ENCODE results near the gene KDM4C. TPM values are rescaled to one million over a fixed set of nuclear protein-coding genes. Genes with fewer than 3 reads are reported as not detected.

KDM4C gene
- total RNA-seq, 1 experiment from 2014 or later: 16.8 TPM

DNA sequence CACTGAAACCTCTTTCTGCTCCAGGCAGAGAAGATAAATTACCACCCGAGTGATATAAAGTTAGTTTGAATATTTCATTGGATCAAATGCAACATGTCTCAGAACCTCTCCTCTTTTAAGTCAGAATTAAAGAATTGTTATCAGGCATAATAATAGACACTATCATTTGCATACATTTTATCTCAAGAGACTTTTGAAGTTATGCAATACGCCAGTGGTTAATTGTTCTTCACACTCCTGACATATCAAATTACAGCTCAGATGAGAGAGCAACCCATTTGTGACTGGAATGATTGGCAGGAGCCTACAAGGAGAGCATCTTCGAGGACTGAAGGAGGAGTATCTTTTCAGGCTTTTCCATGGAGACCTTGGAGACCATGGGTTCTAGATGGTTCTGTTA lies 452.2 kb downstream of the KDM4C start:
- no peak overlapping the region for H3K4me3 ChIP-seq (replicated peaks in 1 of 2; ENCODE audit: low read depth in 1 of 2, low read length in 2 of 2)
- CTCF ChIA-PET: no interaction called here
- DNase-seq (ENCODE audit: low read depth, low spot score): no peak

GRCh38 chr9:7210854-7211637 lies 453.3 kb downstream of the KDM4C start:
- H3K9me2 ChIP-seq (ENCODE audit: insufficient read depth): no peaks in the 10 kb centered on the region
- intact Hi-C loops (cut with micrococcal nuclease): no loop called here
- CTCF ChIA-PET: no interaction called here
- TF ChIP-seq SIN3A (IDR thresholded peaks at IDR 0.05; ENCODE audit: low read depth): no peak
- no peak for TF ChIP-seq POLR2AphosphoS5 (IDR thresholded peaks at IDR 0.05; ENCODE audit: low read depth, low read length)
- TF ChIP-seq TCF7L2 (IDR thresholded peaks at IDR 0.05; ENCODE audit: borderline replicate concordance, extremely low read depth, insufficient read depth, insufficient read length): no peak
- TF ChIP-seq JUND (IDR thresholded peaks at IDR 0.05): no peak
- TF ChIP-seq ELF1 (IDR thresholded peaks at IDR 0.05; ENCODE audit: borderline replicate concordance, low read depth): no peak
- TF ChIP-seq FOSL1 (IDR thresholded peaks at IDR 0.05; ENCODE audit: low read depth): no peak
- TF ChIP-seq YY1 (IDR thresholded peaks at IDR 0.05; ENCODE audit: extremely low read depth, insufficient replicate concordance, low read depth, low read length): no peak
- no peak for TF ChIP-seq CEBPB (IDR thresholded peaks at IDR 0.05; ENCODE audit: low read depth)
- TF ChIP-seq, protein P1, sequence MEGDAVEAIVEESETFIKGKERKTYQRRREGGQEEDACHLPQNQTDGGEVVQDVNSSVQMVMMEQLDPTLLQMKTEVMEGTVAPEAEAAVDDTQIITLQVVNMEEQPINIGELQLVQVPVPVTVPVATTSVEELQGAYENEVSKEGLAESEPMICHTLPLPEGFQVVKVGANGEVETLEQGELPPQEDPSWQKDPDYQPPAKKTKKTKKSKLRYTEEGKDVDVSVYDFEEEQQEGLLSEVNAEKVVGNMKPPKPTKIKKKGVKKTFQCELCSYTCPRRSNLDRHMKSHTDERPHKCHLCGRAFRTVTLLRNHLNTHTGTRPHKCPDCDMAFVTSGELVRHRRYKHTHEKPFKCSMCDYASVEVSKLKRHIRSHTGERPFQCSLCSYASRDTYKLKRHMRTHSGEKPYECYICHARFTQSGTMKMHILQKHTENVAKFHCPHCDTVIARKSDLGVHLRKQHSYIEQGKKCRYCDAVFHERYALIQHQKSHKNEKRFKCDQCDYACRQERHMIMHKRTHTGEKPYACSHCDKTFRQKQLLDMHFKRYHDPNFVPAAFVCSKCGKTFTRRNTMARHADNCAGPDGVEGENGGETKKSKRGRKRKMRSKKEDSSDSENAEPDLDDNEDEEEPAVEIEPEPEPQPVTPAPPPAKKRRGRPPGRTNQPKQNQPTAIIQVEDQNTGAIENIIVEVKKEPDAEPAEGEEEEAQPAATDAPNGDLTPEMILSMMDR (IDR thresholded peaks at IDR 0.05 in 2 of 3, conservative IDR thresholded peaks at IDR 0.05 in 1 of 3; ENCODE audit: borderline replicate concordance in 1 of 3, insufficient read depth in 1 of 3, low read depth in 2 of 3, low read length in 2 of 3): no peak
- TF ChIP-seq, protein P2, sequence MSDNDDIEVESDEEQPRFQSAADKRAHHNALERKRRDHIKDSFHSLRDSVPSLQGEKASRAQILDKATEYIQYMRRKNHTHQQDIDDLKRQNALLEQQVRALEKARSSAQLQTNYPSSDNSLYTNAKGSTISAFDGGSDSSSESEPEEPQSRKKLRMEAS (IDR thresholded peaks at IDR 0.05): no peak
- TF ChIP-seq ZNF274 (IDR thresholded peaks at IDR 0.05; ENCODE audit: low read depth, low read length): no peak
- TF ChIP-seq ZBTB33 (IDR thresholded peaks at IDR 0.05; ENCODE audit: extremely low read depth, insufficient replicate concordance, low read length): no peak
- no peak for TF ChIP-seq SRF (IDR thresholded peaks at IDR 0.05; ENCODE audit: low read depth)

More for the DNA sequence above, 452.2 kb downstream of the KDM4C start:
- ChIA-PET POLR2A (no interaction called here), RAD21 (ENCODE audit: low non-redundant PET in 1 of 2, low total read pairs in 2 of 2, uncharacterized antibody in 2 of 2, unreplicated experiment in 2 of 2) (no interaction called here)
- Histone ChIP-seq H3K27me3 (ENCODE audit: insufficient read depth, low read length) (peaks cover 24% of the 10 kb centered on the region), H3K79me2 (ENCODE audit: insufficient read depth, low read length) (no peaks in the 10 kb centered on the region), H4K20me1 (ENCODE audit: insufficient read depth) (no peaks in the 10 kb centered on the region), H3K9ac (ENCODE audit: low read length) (no peak overlapping the region), H3K4me1 (ENCODE audit: control insufficient read depth in 1 of 2, insufficient read depth in 2 of 2, low read length in 2 of 2) (no peaks in the 10 kb centered on the region), H2AFZ (ENCODE audit: low read depth, low read length, poor library complexity, severe bottlenecking) (no peak overlapping the region), H3K9me3 (ENCODE audit: control insufficient read depth in 1 of 2, insufficient read depth in 1 of 2, low read depth in 1 of 2, low read length in 2 of 2) (no peaks in the 10 kb centered on the region), H3K36me3 (ENCODE audit: control insufficient read depth in 1 of 2, insufficient read depth in 2 of 2, low read length in 2 of 2) (no peaks in the 10 kb centered on the region), H3K4me2 (ENCODE audit: low read length) (no peak overlapping the region), H3K27ac (ENCODE audit: low read depth, low read length) (no peak overlapping the region), H3K9me2 (ENCODE audit: insufficient read depth) (no peaks in the 10 kb centered on the region)
- no TSS peak for BruUV-seq (replicated peaks)
- intact Hi-C loops (cut with micrococcal nuclease): loop anchor here (2.0 kb wide), 1 partner anchor 39 kb away; no protein-coding TSS in a partner anchor
- no peak for ATAC-seq
- TF ChIP-seq, protein P3, sequence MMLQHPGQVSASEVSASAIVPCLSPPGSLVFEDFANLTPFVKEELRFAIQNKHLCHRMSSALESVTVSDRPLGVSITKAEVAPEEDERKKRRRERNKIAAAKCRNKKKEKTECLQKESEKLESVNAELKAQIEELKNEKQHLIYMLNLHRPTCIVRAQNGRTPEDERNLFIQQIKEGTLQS (IDR thresholded peaks at IDR 0.05): no peak
- TF ChIP-seq CBX3 (IDR thresholded peaks at IDR 0.05; ENCODE audit: low read depth) (no peak), ZNF274 (IDR thresholded peaks at IDR 0.05; ENCODE audit: low read depth, low read length) (no peak), POLR2AphosphoS5 (IDR thresholded peaks at IDR 0.05; ENCODE audit: low read depth, low read length) (no peak)

More at GRCh38 chr9:7210854-7211637, 453.3 kb downstream of the KDM4C start:
- no peaks in the 10 kb centered on the region for H3K36me3 ChIP-seq (ENCODE audit: control insufficient read depth in 1 of 2, insufficient read depth in 2 of 2, low read length in 2 of 2)
- no TSS peak for BruUV-seq (replicated peaks)
- peaks cover 0 to 2% of the 10 kb centered on the region in 2 experiments; a peak in 1 of 4 replicates for H3K4me1 ChIP-seq (ENCODE audit: control insufficient read depth in 1 of 2, insufficient read depth in 2 of 2, low read length in 2 of 2)
- DNase-seq (ENCODE audit: low read depth, low spot score): no peak
- no peaks in the 10 kb centered on the region for H3K9me3 ChIP-seq (ENCODE audit: control insufficient read depth in 1 of 2, insufficient read depth in 1 of 2, low read depth in 1 of 2, low read length in 2 of 2)
- H3K27me3 ChIP-seq (ENCODE audit: insufficient read depth, low read length): peaks cover 24% of the 10 kb centered on the region
- H3K4me3 ChIP-seq (replicated peaks in 1 of 2; ENCODE audit: low read depth in 1 of 2, low read length in 2 of 2): no peak overlapping the region
- H3K79me2 ChIP-seq (ENCODE audit: insufficient read depth, low read length): no peaks in the 10 kb centered on the region
- no peak overlapping the region for H3K4me2 ChIP-seq (ENCODE audit: low read length)
- H3K27ac ChIP-seq (ENCODE audit: low read depth, low read length): no peak overlapping the region
- H4K20me1 ChIP-seq (ENCODE audit: insufficient read depth): no peaks in the 10 kb centered on the region
- H2AFZ ChIP-seq (ENCODE audit: low read depth, low read length, poor library complexity, severe bottlenecking): no peak overlapping the region
- ChIA-PET POLR2A (no interaction called here), RAD21 (ENCODE audit: low non-redundant PET in 1 of 2, low total read pairs in 2 of 2, uncharacterized antibody in 2 of 2, unreplicated experiment in 2 of 2) (no interaction called here)
- ATAC-seq: no peak
- no peak overlapping the region for H3K9ac ChIP-seq (ENCODE audit: low read length)
